Adipocyte (in vitro differentiated cells): ENCODE data around the gene FLII.

Source experiments
- DNase-seq: peaks from one replicate; pipeline ENCODE4 v3.0.0-alpha.2; 2015; ENCODE audit warnings: low read depth
- H3K27me3 ChIP-seq: replicated peaks from 2 replicates; pipeline ENCODE4 v1.7.0; 2013; ENCODE audit warnings: mild to moderate bottlenecking, low read length, moderate library complexity; ENCODE audit not compliant: control insufficient read depth, insufficient read depth
- H3K36me3 ChIP-seq: 2 replicates; pipeline ENCODE4 v1.7.0; 2013; ENCODE audit warnings: low read length, mild to moderate bottlenecking, moderate library complexity; ENCODE audit not compliant: control insufficient read depth, insufficient read depth, severe bottlenecking
- H3K4me1 ChIP-seq: 2 replicates; pipeline ENCODE4 v1.7.0; 2013; ENCODE audit warnings: mild to moderate bottlenecking, low read length, moderate library complexity; ENCODE audit not compliant: control insufficient read depth, insufficient read depth
- H3K4me3 ChIP-seq: 2 replicates; pipeline ENCODE4 v1.7.0; 2013; ENCODE audit warnings: mild to moderate bottlenecking, low read length, moderate library complexity
- H3K9ac ChIP-seq: 2 replicates; pipeline ENCODE4 v1.7.0; 2013; ENCODE audit warnings: mild to moderate bottlenecking, low read length, moderate library complexity
- H3K9me3 ChIP-seq: 2 replicates; pipeline ENCODE4 v1.7.0; 2013; ENCODE audit warnings: mild to moderate bottlenecking, low read length, moderate library complexity; ENCODE audit not compliant: control insufficient read depth

FLII gene

DNA sequence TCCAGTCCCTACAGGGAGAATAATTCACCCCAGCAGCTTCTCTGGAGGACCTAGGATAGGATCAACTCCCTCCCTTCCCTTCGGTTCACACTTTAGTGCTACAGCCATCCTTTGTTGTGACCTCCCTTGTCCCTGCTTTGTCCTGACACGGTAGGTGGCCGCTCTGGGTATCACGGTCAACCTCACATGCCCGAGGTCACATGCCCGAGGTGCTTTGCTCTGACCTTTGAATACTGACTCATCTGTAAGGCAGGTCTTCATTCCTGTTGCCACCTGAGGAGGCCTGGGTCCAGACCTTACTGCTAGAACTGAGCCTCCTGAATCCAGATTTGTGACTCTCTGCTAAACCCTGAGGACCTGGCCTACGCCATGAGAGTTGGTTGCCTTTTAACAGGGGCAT is 55.2 kb downstream of the FLII start:
- peaks cover 8% of the 10 kb centered on the region for H3K4me1 ChIP-seq
- DNase-seq, result no peak
- no peaks in the 10 kb centered on the region for H3K27me3 ChIP-seq
- H3K4me3 ChIP-seq, result no peak overlapping the region
- peaks cover 75% of the 10 kb centered on the region for H3K36me3 ChIP-seq
- no peaks in the 10 kb centered on the region for H3K9me3 ChIP-seq
- no peak overlapping the region for H3K9ac ChIP-seq

DNA sequence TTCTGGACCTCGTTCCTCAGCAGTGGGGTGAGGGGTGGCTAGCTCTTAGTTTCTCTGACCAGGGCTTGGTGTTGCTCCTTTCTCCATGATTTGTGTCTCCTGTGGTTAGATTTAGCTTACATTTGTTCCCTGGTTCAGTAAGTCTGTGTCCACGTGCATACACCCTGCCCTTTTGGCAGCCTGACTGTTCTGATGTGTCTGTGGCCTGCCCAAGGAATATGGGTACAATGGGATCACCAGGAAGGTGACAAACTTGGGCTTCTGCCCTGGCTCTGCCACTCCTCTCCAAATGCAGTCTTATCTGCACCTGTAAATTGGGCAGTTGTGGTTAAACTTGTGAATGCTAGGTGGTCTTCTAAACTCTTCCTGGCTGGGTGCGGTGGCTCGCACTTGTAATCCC is 57.4 kb downstream of the FLII start:
- Histone ChIP-seq H3K9me3 (no peaks in the 10 kb centered on the region), H3K27me3 (no peaks in the 10 kb centered on the region), H3K9ac (no peak overlapping the region), H3K4me3 (no peak overlapping the region), H3K4me1 (peaks cover 17% of the 10 kb centered on the region), H3K36me3 (peaks cover 76% of the 10 kb centered on the region)
- no peak for DNase-seq

DNA sequence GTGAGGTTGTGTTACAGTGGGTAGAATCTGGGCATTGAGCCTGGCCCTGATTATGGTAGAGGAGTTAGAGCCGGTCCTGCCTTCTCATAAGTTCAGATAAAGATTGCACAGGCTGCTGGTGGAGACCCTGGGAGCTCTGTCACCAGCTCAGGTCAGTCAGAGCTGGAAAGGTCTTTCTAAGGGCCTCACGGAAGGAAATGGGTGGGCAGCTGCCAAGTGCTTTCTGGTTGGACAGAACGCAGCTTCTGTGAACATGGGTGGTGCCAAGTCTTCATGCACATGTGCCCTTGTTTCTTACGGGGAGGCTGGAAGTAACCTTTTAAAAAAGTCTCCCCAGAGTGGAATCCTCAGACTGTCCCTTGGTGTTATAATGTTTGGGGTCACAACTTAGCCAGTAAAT is 60.0 kb downstream of the FLII start:
- Histone ChIP-seq H3K4me1 (peaks cover 17% of the 10 kb centered on the region), H3K9me3 (no peaks in the 10 kb centered on the region), H3K4me3 (no peak overlapping the region), H3K9ac (no peak overlapping the region), H3K27me3 (no peaks in the 10 kb centered on the region), H3K36me3 (peaks cover 68% of the 10 kb centered on the region)
- DNase-seq, result no peak

DNA sequence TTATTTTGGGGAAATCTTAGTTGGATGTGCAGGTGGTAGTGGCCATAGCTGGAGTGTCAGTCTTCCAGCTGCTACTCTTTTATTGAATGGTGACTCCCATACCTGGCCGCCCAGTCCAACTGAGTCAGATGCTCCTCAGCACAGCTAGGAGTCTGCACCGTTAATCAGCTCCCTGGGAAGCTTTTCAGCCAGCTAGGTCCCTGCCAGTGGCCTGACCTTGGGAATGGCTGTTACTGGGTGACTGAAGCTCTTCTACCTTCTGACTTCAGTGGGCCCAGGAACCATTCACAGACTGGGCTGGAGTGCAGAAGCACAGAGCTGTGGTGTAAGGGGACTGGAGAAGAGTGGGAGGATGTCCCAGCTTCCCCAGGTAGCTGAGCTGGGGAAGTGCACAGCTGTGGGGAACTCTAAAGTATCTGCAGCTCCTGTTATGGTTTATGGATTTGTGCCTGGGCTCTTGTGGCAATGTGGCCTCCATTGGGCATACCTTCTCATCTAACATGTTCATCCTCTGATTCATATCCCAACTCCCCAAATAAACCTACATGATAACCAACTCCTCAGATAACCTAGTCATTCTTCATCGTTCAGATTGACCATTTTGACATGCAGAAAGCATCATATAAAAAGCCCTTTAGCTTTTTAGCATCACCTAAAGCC is 60.9 kb downstream of the FLII start:
- no peak overlapping the region for H3K4me3 ChIP-seq

DNA sequence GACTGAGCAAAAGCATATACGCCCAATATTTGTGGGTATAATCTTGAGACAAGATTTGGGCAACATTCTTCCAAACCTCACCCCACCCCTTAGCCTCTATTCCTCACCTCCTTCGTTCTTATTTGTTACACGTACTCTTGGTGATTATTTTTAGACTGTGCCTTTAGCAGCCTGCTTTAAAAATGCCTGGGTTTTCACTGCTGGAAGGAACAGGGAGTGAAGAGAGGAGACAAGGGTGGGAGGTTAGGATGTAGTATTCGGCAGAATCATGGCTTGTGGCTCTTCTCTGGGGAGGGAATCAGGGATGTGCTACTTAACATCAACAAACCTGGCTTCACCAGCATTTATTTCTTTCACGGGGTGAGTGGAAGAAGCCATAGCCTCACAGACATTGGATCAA is 63.3 kb downstream of the FLII start:
- Histone ChIP-seq H3K9me3 (no peaks in the 10 kb centered on the region), H3K4me3 (no peak overlapping the region), H3K27me3 (no peaks in the 10 kb centered on the region), H3K36me3 (peaks cover 50% of the 10 kb centered on the region), H3K9ac (no peak overlapping the region), H3K4me1 (peaks cover 31% of the 10 kb centered on the region)
- DNase-seq, result no peak

More for the DNA sequence above, 60.9 kb downstream of the FLII start:
- Histone ChIP-seq H3K36me3 (peaks cover 61% of the 10 kb centered on the region), H3K4me1 (peaks cover 17% of the 10 kb centered on the region), H3K27me3 (no peaks in the 10 kb centered on the region), H3K9me3 (no peaks in the 10 kb centered on the region), H3K9ac (no peak overlapping the region)
- DNase-seq, result no peak
